ENCODE measurements around the gene FKBP15. TPM values are rescaled to one million over a fixed set of nuclear protein-coding genes. Genes with fewer than 3 reads are reported as not detected.

The FKBP15 gene
- total RNA-seq, 4 donors from 2014 or later, result 13.3 to 17.5 (median 14.5) TPM

GRCh38 chr9:113227436-113227835, 6.4 kb upstream of the FKBP15 start:
- Histone ChIP-seq H3K27me3 (no peaks in the 10 kb centered on the region), H3K9me3 (no peaks in the 10 kb centered on the region), H3K4me1 (peaks cover 3 to 8% of the 10 kb centered on the region in 2 donors), H3K27ac (no peak overlapping the region), H3K36me3 (no peaks in the 10 kb centered on the region), H3K4me3 (no peak overlapping the region)
- intact Hi-C loops (cut with DNase I; ENCODE audit: low total_unique reads), result loop anchor here (10.0 kb wide), 1 partner anchor 173 kb away; the partner anchor contains the start of gene ZFP37
- DNase-seq (no peak), ATAC-seq (no peak)
- in situ Hi-C loops (cut with MboI; ENCODE audit: low sequenced_read_pairs in 4 of 4), result no loop called here
- TF ChIP-seq POLR2A (IDR thresholded peaks at IDR 0.05), result no peak
- no peak for TF ChIP-seq CTCF (IDR thresholded peaks at IDR 0.05 in 4 of 5, conservative IDR thresholded peaks at IDR 0.05 in 1 of 5)

- Histone ChIP-seq H3K9me3 (no peaks in the 10 kb centered on the region), H3K36me3 (no peaks in the 10 kb centered on the region), H3K27me3 (no peaks in the 10 kb centered on the region), H3K27ac (no peak overlapping the region), H3K4me1 (peaks cover 25 to 30% of the 10 kb centered on the region in 2 donors), H3K4me3 (no peak overlapping the region)
- DNase-seq (no peak), ATAC-seq (no peak)
- in situ Hi-C loops (cut with MboI; ENCODE audit: low sequenced_read_pairs in 4 of 4), result loop anchor here in 1 of 4 donors (25.0 kb wide), 1 partner anchor 1587 kb away; the partner anchor contains the start of gene DNAJC25
- TF ChIP-seq CTCF (IDR thresholded peaks at IDR 0.05 in 4 of 5, conservative IDR thresholded peaks at IDR 0.05 in 1 of 5) (no peak), POLR2A (IDR thresholded peaks at IDR 0.05) (no peak)
- intact Hi-C loops (cut with DNase I; ENCODE audit: low total_unique reads), result loop anchor here (5.0 to 10.0 kb wide), 2 partner anchors 169 to 183 kb away; partner anchors contain the start of gene ZFP37
Measured at GRCh38 chr9:113223963-113224362, 2.9 kb upstream of the FKBP15 start.

- peaks cover 32 to 36% of the 10 kb centered on the region in 2 donors for H3K4me1 ChIP-seq
- no peaks in the 10 kb centered on the region for H3K36me3 ChIP-seq
- ATAC-seq (no peak), DNase-seq (no peak)
- H3K27ac ChIP-seq, result peak overlapping the region; percentile 92 to 97 (median 94)
- TF ChIP-seq POLR2A (IDR thresholded peaks at IDR 0.05), result no peak
- no peak for TF ChIP-seq CTCF (IDR thresholded peaks at IDR 0.05 in 4 of 5, conservative IDR thresholded peaks at IDR 0.05 in 1 of 5)
- H3K9me3 ChIP-seq, result no peaks in the 10 kb centered on the region
- in situ Hi-C loops (cut with MboI; ENCODE audit: low sequenced_read_pairs in 4 of 4) (loop anchor here in 1 of 4 donors (25.0 kb wide), 1 partner anchor 1585 kb away; the partner anchor contains the start of gene DNAJC25), intact Hi-C loops (cut with DNase I; ENCODE audit: low total_unique reads) (loop anchor here (5.0 to 10.0 kb wide), 2 partner anchors 168 to 185 kb away; partner anchors contain the start of gene ZFP37)
- no peaks in the 10 kb centered on the region for H3K27me3 ChIP-seq
- H3K4me3 ChIP-seq, result peak overlapping the region; percentile 80 to 97 (median 88)
Measured at GRCh38 chr9:113222482-113222841, 1.4 kb upstream of the FKBP15 start.

- peak overlapping the region; percentile 80 to 97 (median 88) for H3K4me3 ChIP-seq
- H3K36me3 ChIP-seq, result no peaks in the 10 kb centered on the region
- no peaks in the 10 kb centered on the region for H3K9me3 ChIP-seq
- TF ChIP-seq CTCF (IDR thresholded peaks at IDR 0.05 in 4 of 5, conservative IDR thresholded peaks at IDR 0.05 in 1 of 5) (no peak), POLR2A (IDR thresholded peaks at IDR 0.05) (no peak)
- intact Hi-C loops (cut with DNase I; ENCODE audit: low total_unique reads) (loop anchor here (1.0 to 10.0 kb wide), 4 partner anchors 53 to 185 kb away; partner anchors contain the start of genes CDC26, PRPF4, SLC31A2 and ZFP37), in situ Hi-C loops (cut with MboI; ENCODE audit: low sequenced_read_pairs in 4 of 4) (loop anchor here in 1 of 4 donors (25.0 kb wide), 1 partner anchor 1585 kb away; the partner anchor contains the start of gene DNAJC25)
- ATAC-seq (peak; percentile 6 to 17), DNase-seq (no peak)
- no peaks in the 10 kb centered on the region for H3K27me3 ChIP-seq
- peaks cover 32 to 36% of the 10 kb centered on the region in 2 donors for H3K4me1 ChIP-seq
- H3K27ac ChIP-seq, result peak overlapping the region; percentile 92 to 97 (median 94)
Measured at GRCh38 chr9:113221800-113222481, 864 bp upstream of the FKBP15 start.
